ENCODE results near the gene FAU.

Gene FAU

DNA sequence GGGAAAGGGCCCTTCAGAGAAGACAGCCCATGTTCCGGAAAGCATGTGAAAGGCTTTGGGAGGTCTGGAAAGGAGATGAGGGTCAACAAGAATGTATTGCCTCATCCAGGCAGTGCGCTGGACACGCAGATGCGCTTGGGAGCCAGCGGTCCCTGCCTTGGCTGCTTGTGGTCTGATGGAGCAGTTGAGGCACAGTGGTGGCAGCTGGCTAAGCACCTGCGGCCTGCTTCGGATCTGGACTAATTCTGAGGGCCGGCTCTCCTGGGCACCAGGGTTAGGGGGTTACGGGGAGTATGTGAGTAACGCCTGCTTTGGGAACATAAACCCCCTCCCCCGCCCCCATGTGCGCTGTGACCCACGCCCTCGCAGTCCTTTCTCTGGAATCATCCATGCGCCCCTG, 14.9 kb downstream of the FAU start:
- no peak for DNase-seq (ENCODE audit: low read depth)

DNA sequence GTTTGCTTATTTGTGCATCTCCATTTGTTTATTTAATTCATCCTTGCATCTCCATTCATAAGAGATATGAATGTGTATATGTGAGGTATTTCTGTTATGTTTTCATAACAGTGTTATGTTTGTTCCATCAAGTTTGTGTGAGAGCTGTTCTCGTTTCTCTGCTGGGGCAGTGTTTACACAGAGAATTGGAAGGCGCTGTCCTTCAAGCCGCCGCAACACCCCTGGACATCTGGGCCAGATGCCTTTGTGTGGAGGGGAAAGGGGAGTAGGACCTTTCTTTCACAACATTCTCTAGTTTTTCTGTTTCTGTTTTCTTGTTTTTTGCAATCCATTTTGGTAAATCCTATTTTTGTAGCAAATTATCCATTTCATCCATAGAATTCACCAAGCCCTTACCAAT, 17.3 kb downstream of the FAU start:
- no peak for DNase-seq (ENCODE audit: low read depth)

DNA sequence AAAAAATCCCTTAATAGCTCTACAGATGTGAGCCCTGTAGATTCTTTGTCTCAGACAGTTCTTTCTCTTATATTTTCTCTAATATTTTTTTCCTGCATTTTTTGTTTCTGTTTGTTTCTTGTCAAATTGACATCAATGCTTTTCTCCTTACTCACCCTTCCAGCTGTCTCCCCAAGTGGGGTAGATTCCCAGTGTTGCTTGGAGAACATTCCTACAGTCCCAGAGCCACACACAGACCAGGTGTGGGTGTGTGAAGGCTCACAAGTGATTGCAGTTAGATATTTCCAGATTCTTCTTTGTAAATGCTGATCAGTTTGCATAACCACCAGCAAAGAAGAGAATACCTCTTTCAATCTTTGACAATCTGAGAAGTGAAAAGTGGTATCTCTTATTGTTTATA, 18.5 kb downstream of the FAU start:
- DNase-seq (ENCODE audit: low read depth), result no peak

DNA sequence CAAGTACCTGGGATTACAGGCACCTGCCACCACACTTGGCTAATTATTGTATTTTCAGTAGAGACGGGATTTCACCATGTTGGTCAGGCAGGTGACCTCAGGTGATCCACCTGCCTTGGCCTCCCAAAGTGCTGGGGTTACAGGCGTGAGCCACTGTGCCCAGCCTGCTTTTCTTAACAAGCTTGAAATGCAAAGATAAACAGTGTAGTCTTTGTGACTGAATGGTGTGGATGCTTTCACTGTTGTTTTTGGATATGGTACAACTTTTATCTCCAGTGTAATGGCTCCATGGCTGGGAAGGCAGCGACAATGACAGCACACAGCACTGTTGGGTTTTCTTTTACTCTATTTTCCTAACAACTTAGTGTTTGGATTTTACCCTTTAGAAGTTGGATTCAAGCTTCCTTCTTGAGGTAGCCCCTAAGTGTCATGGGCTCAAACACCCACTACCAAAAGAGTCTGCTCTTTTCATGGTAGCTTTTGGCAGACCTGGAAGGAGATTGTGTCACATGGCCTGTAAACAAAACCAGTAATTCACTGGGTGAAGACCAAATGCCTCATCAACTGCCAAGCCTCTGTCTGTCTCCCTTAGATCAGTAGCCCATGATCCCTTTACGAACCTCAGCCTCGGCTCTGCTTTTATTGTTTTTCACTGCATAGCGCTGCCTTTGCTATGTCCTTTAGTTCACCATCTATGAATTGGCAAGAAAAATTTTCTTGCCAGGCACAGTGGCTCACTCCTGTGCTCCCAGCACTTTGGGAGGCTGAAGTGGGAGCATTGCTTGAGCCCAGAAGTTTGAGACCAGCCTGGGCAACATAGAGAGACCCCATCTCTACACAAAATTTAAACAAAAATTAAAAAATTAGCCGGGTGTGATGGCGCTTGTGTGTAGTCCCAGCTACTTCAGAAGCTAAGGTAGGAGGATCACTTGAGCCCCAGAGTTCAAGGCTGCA, 19.5 kb downstream of the FAU start:
- no peak for DNase-seq (ENCODE audit: low read depth)

DNA sequence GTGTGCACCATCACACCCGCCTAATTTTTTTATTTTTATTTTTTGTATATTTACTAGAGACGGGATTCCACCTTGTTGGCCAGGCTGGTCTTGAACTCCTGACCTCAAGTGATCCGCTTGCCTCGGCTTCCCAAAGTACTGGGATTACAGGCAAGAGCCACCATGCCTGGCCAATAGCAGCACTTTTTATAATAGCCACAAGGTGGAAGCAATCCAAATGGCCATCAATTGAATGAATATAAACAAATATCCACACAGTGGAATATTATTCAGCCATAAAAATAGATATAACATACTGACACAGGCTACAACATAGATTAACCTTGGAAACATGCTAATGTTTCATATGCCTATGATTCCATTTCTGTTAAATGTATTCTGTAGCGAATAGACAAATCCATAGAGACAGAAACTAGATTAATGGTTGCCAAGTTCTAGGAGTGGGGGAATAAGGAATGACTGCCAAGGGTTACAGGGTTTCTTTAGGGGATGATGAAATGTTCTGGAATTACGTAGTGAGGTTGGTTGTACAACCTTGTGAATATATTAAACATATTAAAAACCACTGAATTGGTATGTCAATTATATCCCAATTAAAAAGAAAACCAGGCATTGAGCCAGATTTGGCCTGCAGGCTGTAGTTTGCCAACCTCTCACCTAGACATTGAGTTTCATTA, 21.1 kb downstream of the FAU start:
- no peak for DNase-seq (ENCODE audit: low read depth)

DNA sequence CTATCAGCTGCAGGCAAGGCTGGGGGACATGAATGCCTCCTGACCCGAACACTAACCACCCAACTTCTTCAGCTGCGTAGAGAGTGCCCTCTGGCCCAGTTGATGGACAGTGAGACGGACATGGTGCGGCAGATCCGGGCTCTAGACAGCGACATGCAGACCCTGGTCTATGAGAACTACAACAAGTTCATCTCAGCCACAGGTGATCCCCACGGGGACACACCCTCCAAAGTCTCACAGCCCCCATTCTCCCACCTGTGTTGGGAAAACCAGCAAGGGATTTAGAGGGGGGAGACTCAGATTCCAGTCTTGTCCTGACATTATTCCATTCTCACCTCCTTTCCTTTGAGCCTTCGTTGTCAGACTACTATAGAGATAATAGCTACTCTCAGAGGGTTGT, 25.0 kb downstream of the FAU start:
- DNase-seq (ENCODE audit: low read depth), result no peak

DNA sequence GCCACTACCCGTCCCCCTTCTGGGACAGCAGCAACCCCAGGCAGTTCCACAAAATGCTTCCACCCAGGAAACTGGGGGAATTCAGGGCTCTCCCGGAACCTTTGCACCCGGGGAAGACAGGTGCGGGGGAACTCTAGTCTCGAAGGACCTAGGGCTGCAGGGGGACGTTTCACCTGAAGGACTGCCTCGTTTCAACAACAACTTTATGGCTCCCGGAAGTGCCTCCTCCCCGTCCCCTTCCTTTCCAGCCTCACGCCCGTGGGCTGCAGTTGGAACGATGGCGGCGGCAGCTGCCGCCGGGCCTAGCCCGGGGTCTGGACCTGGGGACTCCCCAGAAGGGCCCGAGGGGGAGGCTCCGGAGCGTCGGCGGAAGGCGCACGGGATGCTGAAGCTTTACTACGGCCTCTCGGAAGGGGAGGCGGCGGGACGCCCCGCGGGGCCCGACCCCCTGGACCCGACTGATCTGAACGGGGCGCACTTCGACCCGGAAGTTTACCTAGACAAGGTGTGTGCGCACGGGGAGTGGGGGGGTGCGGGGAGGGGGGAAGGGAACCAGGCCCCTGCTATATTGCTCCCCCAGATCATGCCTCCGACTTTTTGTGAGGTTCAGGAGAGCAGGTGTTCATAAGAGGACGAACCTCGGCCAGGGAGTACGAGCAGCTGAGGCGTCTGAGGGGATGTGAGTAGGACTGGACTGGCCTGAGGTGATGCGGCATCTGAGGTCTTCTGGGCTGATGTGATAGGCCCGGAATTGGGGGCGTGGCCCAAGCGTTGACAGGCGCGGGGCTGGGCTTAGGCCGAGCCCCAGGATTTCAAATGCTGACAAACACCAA, 25.7 kb downstream of the FAU start, which contains the start of gene VPS51:
TSS of gene VPS51 (plus strand) at position 241 of the 833 bp plus-strand sequence. CDS start at position 278, 37 bp downstream.
- DNase-seq (ENCODE audit: low read depth), result peak; percentile 78

DNA sequence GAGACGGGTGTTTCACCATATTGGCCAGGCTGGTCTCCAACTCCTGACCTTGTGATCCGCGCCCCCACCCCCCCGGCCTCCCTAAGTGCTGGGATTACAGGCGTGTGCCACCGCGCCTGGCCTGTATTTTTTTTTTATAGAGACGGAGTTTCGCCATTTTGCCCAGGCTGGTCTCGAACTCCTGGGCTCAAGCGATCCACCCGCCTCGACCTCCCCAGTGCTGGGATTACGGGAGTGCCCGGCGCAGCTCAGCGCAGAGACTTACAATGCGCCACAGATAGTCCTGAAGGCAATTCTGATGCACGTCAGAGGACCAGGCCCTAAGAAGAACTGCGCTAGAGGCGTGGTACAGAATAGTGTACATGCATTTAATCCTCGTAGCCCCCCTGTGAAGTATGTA, 26.5 kb downstream of the FAU start:
- DNase-seq (ENCODE audit: low read depth), result no peak

DNA sequence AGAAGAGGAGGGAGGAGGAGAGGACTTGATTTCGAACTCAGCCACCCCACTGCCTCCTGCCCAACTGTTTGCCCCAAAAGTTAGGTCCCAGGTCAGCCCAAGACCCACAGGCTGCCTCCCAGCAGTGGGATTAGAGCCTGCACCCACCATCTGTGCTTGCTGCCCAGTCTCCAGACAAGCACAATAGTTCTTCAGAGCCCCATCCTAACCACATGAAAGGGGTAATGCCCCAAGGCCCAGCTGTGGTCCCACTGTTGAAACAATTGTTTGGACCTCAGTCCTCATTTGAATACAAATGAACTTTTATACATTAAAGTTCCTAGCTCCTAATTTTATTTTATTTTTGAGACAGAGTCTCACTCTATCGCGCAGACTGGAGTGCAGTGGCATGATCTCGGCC, 31.3 kb downstream of the FAU start:
- DNase-seq (ENCODE audit: low read depth), result no peak

DNA sequence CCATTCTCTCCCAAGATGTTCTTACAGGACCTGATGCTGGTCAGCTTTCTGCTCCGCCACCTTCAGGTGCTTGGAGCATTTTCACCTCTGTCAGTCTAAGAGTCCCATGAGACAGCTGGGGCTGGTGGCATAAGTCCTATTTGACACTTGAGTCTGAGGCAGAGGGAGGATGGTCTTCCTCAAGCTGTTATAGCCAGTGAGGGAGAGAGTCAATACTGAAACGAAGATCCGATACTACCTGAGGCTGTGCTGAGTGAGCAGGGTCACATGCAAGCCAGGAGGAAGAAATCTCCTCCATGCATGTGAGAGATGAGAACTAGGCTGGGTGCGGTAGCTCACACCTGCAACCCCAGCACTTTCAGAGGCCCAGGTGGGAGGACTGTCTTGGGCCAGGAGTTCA, 32.3 kb downstream of the FAU start:
- no peak for DNase-seq (ENCODE audit: low read depth)

DNA sequence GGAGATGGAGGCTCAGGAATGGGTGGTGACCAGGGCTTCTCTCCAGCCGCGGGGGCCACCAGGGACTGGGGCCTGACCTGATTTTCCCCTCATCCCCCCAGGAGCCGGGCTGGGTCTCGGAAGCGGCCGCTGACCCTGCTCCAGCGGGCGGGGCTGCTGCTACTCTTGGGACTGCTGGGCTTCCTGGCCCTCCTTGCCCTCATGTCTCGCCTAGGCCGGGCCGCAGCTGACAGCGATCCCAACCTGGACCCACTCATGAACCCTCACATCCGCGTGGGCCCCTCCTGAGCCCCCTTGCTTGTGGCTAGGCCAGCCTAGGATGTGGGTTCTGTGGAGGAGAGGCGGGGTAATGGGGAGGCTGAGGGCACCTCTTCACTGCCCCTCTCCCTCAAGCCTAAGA, 34.1 kb downstream of the FAU start:
- no peak for DNase-seq (ENCODE audit: low read depth)

DNA sequence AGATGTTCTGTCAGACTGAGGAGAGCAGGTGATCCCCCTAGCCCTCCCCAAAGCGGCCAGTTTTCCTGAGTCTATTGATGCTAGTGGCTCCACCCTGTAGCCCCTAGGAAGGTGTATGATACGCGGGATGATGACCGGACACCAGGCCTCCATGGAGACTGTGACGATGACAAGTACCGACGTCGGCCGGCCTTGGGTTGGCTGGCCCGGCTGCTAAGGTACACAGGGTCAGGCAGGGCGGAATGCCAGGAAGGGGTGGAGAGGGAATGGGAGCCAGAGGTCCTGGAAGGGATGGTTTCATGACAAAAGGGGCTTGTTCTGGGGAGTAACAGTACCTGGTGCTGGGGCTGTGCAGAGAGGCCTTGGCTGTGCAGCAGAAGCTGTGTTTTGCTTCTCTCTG, 34.7 kb downstream of the FAU start:
- DNase-seq (ENCODE audit: low read depth), result no peak

DNA sequence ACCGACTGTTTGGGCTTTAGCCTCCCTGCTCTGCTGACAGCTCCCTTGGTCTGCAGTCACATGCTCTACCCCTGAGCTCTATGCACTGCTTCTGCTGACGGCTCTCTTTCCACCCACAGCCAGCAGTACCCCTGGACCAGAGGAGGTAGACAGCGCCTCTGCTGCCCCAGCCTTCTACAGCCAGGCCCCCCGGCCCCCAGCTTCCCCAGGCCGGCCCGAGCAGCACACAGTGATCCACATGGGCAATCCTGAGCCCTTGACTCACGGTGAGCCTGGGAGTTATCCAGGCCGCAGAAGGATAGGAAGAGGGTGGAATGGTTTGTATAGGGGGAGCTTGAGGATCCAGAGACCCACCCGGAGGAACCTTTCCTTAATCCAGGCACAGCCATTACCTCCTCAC, 35.1 kb downstream of the FAU start:
- DNase-seq (ENCODE audit: low read depth), result no peak

DNA sequence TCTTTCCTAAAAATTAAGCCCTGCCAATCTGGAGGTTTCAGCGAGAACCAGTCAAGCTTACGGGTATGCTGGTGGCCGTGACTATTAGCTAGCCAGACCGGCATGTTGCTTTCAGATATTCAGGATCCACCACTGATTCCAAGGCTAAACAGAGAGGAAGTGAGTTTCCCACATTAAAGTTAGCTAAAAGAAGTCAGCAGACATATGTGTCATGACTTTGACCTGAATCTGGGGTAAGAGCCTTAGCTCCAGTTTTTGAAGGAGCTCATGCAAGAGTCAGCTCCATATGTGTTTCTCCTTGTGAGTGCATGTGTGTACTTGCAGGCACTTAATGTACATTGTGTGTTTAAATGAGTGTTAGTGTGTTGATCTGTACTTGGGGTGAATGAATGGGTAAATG, 36.5 kb downstream of the FAU start:
- DNase-seq (ENCODE audit: low read depth), result no peak

DNA sequence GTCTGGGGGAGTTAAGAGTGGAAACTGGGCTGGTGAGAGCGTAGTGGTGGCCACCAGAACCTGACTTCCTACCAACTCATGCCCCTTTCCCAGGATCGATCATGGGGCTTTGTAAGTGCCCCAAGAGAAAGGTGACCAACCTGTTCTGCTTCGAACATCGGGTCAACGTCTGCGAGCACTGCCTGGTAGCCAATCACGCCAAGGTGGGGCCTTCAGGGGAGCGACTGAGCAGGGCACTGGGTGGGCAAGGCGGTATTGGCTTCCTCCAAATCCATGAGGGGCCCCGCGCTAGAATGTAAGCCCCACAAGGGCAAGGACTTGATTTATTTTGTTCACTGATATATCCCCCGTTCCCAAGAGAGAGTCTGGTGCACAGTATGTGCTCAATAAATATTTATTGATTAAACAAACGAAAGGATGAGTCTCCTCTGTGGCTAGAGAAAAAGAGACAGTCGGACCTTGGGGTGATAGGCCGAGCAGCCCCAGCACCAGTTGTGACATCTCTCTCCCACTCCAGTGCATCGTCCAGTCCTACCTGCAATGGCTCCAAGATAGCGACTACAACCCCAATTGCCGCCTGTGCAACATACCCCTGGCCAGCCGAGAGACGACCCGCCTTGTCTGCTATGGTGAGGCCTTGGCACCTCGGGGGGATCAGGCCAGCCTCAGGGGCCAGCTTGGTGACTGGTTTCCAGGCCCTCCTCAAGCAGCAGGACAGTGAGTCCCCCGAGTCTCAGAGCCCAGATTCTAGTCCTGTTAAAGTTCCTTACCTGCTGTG, 37.1 kb downstream of the FAU start:
- no peak for DNase-seq (ENCODE audit: low read depth)

DNA sequence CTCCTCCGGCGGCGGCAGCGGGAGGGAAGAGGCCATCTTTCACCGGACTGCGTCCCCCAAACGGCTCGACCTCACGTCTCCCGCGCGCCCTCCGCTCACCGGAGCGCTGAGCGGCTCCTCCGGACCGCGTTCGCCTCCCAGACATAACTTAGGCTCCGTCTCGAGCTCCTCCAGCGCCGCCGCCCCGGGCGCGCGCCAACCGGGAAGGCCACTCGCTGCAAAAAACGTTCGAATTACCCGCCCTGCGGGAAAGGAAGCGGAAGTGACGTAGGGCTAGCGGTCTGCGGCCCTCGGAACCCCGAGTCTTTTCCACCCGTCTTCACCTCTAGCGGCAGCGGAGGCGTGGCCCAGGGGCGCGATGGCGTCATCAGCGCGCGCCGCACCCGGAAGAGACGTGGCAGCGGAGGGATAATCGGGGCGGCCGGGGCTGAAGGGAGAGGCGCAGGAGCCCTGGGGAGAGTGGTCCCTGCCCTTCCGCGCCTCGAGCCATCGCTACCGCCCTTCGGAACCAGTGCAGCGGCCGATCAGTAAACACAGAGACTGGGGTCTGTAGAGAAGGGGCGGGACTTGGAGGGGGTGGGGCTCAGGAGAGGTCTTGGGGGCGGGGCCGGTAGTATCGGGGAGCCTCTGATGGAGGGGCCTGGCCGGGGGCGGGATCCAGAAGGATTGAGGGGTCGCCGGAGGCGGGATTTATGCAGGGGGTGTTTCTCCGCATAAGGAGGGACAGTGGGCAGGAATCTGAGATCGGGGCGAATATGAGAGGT, 37.9 kb downstream of the FAU start, which contains the start of the genes CDCA5 and ZFPL1:
TSS of gene CDCA5 (minus strand) at position 207 of the 764 bp plus-strand sequence. CDS start at position 145, 62 bp downstream.
TSS of gene ZFPL1 (plus strand) at position 389 of the 764 bp plus-strand sequence. CDS start 477 bp downstream, outside the sequence.
- peak; percentile 93 for DNase-seq (ENCODE audit: low read depth)

DNA sequence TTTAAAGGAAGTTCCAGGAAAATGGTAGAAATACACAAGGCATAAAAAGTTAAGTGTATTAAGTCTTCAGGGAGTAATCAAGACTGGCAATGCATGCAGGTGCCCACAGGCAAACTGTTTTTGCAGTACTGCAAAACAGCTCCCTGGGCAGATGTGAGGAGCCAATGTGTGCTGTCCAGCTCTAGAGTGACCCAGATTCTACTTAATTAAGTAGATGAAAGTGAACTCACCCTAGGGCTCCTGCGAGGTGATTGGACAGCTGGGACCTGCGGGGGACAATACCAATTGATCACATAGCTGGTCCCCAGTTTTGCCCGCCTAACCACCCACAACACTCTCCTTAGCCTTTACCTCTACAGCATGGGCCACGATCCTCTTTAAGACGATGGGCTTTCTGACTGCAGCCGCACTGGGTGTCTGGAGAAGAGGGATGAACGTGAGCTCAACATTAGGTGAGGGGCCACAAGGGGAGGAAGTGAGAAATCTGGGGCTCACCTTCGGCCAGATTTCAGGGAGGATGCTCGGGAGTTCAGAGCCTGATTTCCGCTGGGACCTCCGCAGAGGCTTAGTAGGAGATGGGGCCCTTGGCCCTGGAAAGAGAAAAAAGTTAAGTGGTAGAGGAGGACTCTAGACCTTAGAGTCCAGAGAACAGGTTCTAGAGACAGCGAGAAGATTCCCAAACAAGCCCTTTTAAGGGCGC, 38.6 kb downstream of the FAU start:
- no peak for DNase-seq (ENCODE audit: low read depth)

DNA sequence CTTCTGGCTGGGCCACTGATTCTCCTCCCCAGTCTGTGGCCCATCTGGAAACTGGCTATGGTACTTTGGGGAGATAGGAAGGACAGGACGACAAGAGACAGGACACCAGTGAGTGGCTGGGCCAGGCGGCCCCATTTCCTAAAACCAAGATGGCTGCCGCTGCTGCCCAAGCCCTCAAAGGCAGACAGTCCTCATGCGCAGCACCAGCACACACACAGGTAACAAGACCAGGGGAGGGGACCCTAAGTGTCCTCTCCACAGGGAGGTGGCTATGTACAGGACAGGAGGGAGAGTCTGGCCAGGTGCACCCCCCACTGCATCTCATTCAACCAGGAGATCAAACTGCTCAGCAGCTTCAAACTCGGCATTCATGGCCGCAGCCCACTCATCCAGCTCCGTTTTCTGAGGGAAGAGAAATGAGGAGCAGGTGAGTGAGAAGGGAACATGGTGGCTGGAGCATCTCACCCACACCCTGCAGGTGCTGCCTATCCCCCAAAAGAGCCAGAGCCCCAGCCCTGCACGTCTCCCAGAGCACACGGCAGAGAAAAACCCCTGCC, 43.1 kb downstream of the FAU start:
- DNase-seq (ENCODE audit: low read depth), result no peak

DNA sequence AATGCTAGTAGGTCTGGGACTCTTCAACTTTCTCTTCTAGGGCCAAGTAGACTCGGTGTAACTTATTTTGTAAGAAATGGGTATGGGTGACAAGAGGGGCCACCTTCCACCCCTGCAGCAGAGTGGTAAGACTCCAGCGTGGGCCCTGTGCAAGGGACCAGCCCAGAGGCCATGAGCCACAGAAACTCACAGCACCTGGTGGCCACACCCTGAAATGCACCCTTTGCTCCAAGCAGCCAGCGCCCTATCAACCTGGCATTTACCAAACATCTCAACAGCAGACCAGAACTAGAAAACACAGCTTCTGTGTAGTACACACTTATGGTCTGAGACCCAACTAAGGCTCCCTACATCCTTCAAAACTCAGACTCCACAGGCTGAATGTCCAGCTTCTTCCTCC, 43.8 kb downstream of the FAU start:
- peak; percentile 55 for DNase-seq (ENCODE audit: low read depth)

DNA sequence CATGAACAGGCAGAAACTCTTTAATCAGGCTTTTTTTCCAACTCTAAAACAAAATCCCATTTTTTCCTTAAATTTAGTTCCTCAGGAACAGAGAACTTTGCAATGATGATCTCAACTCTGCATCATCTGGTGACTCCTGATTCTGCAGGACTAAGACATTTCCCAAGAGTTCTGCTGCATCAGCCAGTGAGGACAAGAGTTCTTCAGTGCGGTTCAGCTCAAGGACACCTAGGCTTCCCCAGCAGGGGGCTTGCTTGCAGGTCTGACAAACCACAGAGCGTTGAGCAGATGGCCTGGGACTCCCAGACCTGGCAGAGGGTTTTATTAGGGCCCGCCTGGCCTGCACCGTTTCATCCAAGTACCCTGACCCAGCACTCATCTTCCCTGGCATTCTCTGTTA, 44.5 kb downstream of the FAU start:
- no peak for DNase-seq (ENCODE audit: low read depth)
